Uterus (tissue), 4 donors: ENCODE results near the gene GPR62. TPM values are rescaled to one million over a fixed set of nuclear protein-coding genes. Genes with fewer than 3 reads are reported as not detected.
A peak's percentile ranks its signal among the peaks of the same experiment; 100 is the strongest.
"Not testable (repeated sequence)": the region's sequence is repeated elsewhere in the genome, so short reads cannot be mapped to it uniquely, and the experiment has no call there.

Experiments used
- DNase-seq, 2 donors: peaks; one replicate each; pipeline ENCODE4 v3.0.0-alpha.2; 2019 to 2020
- H3K27ac ChIP-seq, 2 donors: fragments of 200-600 bp; sonication (generic); 1 replicate in 1 of 2; 2 replicates in 1 of 2; pipeline ENCODE4 v1.5.1; 2016 to 2018
- H3K27me3 ChIP-seq, 2 donors: fragments of 200-600 bp; sonication (generic); one replicate each; pipeline ENCODE4 v1.5.1; 2018 to 2019; ENCODE audit warnings: control low read depth in 1 of 2
- H3K36me3 ChIP-seq, 2 donors: fragments of 200-600 bp; sonication (generic); one replicate each; pipeline ENCODE4 v1.5.1; 2019; ENCODE audit warnings: control low read depth in 1 of 2
- H3K4me1 ChIP-seq, 2 donors: fragments of 200-600 bp; sonication (generic); one replicate each; pipeline ENCODE4 v1.5.1; 2018 to 2019; ENCODE audit warnings: control low read depth in 1 of 2
- H3K4me3 ChIP-seq, 2 donors: fragments of 200-600 bp; sonication (generic); 1 replicate in 1 of 2; 2 replicates in 1 of 2; pipeline ENCODE4 v1.5.1; 2018 to 2019; ENCODE audit warnings: mild to moderate bottlenecking in 1 of 2
- H3K9me3 ChIP-seq, 2 donors: fragments of 200-600 bp; sonication (generic); one replicate each; pipeline ENCODE4 v1.5.1; 2019; ENCODE audit warnings: control low read depth in 1 of 2
- CTCF ChIP-seq, 4 experiments: fragments of 200-600 bp in 2 of 4; fragments of 450-650 bp in 2 of 4; sonication (generic) in 2 of 4; IDR thresholded peaks; one replicate each; pipeline ENCODE4 v1.5.1; 2016 to 2019; ENCODE audit warnings: antibody characterized with exemption in 4 of 4, mild to moderate bottlenecking in 2 of 4, moderate library complexity in 1 of 4
- POLR2A ChIP-seq, 2 donors: fragments of 450-650 bp; IDR thresholded peaks; one replicate each; pipeline ENCODE4 v1.6.1; 2016; ENCODE audit warnings: antibody characterized with exemption in 2 of 2, mild to moderate bottlenecking in 1 of 2, moderate library complexity in 1 of 2
- intact Hi-C: fragments of 100-400 bp; cut with DNase I; formaldehyde crosslinking; loops from one replicate; pipeline ENCODE4 v1.15.1; 2023; ENCODE audit warnings: low total_unique reads
- total RNA-seq, 4 donors: library from RNA; depleted of rRNA in 3 of 4; stranded (reverse); fragments of >200 nt in 3 of 4; gene quantifications; one replicate each; pipeline versions ENCODE4 v1.1.0 to v1.2.4, GENCODE V29; 2014 to 2023
- donor health status: DM: yes; HTN: yes; CAD: no.

GPR62 gene
- total RNA-seq, 4 donors from 2014 or later = 0.28 to 8.2 (median 0.34) TPM; not detected in 1

- H3K36me3 ChIP-seq = no peaks in the 10 kb centered on the region
- no peak overlapping the region for H3K4me3 ChIP-seq
- no peaks in the 10 kb centered on the region for H3K9me3 ChIP-seq
- no peak for TF ChIP-seq POLR2A (IDR thresholded peaks at IDR 0.05)
- TF ChIP-seq CTCF (IDR thresholded peaks at IDR 0.05) = no peak
- DNase-seq = no peak
- H3K27me3 ChIP-seq = no peaks in the 10 kb centered on the region
- no peak overlapping the region for H3K27ac ChIP-seq
- intact Hi-C loops = no loop called here
- H3K4me1 ChIP-seq = peaks cover 0 to 8% of the 10 kb centered on the region in 2 donors
Observed at GRCh38 chr3:51988286-51989146, 33.3 kb downstream of the GPR62 start.

GRCh38 chr3:51990501-51990971 lies 35.4 kb downstream of the GPR62 start:
- H3K4me3 ChIP-seq, H3K27ac ChIP-seq, H3K27me3 ChIP-seq, DNase-seq, H3K4me1 ChIP-seq, H3K9me3 ChIP-seq, intact Hi-C loops, H3K36me3 ChIP-seq: not testable (repeated sequence)

- H3K4me1 ChIP-seq = peaks cover 0 to 6% of the 10 kb centered on the region in 2 donors
- H3K36me3 ChIP-seq = no peaks in the 10 kb centered on the region
- no peak for DNase-seq
- intact Hi-C loops = no loop called here
- H3K9me3 ChIP-seq = no peaks in the 10 kb centered on the region
- no peaks in the 10 kb centered on the region for H3K27me3 ChIP-seq
- H3K4me3 ChIP-seq = no peak overlapping the region
- no peak overlapping the region for H3K27ac ChIP-seq
- TF ChIP-seq POLR2A (IDR thresholded peaks at IDR 0.05) (no peak), CTCF (IDR thresholded peaks at IDR 0.05) (no peak)
Observed at GRCh38 chr3:51992017-51992682, 37.0 kb downstream of the GPR62 start.

GRCh38 chr3:51993657-51994056 lies 38.5 kb downstream of the GPR62 start:
- H3K36me3 ChIP-seq = not testable (repeated sequence)

GRCh38 chr3:51994530-51994929 lies 39.3 kb downstream of the GPR62 start:
- H3K4me1 ChIP-seq = peaks cover 0 to 6% of the 10 kb centered on the region in 2 donors
- H3K36me3 ChIP-seq = no peaks in the 10 kb centered on the region
- no peak for DNase-seq
- H3K27ac ChIP-seq = peak overlapping the region in 1 of 2 donors; percentile 87
- no peaks in the 10 kb centered on the region for H3K27me3 ChIP-seq
- H3K4me3 ChIP-seq = no peak overlapping the region
- H3K9me3 ChIP-seq = no peaks in the 10 kb centered on the region
- intact Hi-C loops = no loop called here
- no peak for TF ChIP-seq CTCF (IDR thresholded peaks at IDR 0.05)
- no peak for TF ChIP-seq POLR2A (IDR thresholded peaks at IDR 0.05)

More at GRCh38 chr3:51993657-51994056, 38.5 kb downstream of the GPR62 start:
- H3K9me3 ChIP-seq, H3K4me3 ChIP-seq, H3K27ac ChIP-seq, H3K4me1 ChIP-seq, DNase-seq, H3K27me3 ChIP-seq, intact Hi-C loops: not testable (repeated sequence)
